Measurements from ENCODE around the gene GORAB. TPM values are rescaled to one million over a fixed set of nuclear protein-coding genes. Genes with fewer than 3 reads are reported as not detected.

Gene GORAB
- total RNA-seq, 1 donor from 2014 or later, result 10.3 TPM

GRCh38 chr1:170536924-170537551 is 5.1 kb downstream of the GORAB start:
- DNase-seq (ENCODE audit: low spot score), result no peak
- Mint-ChIP-seq H3K27me3 (ENCODE audit: unreplicated experiment) (no peaks in the 10 kb centered on the region), H3K9me3 (ENCODE audit: unreplicated experiment) (no peaks in the 10 kb centered on the region), H3K27ac (ENCODE audit: unreplicated experiment) (no peak overlapping the region), H3K4me3 (ENCODE audit: unreplicated experiment) (no peak overlapping the region), H3K4me1 (ENCODE audit: unreplicated experiment) (peaks cover 4% of the 10 kb centered on the region), H3K36me3 (ENCODE audit: low read depth, unreplicated experiment) (peaks cover 9% of the 10 kb centered on the region)
- TF ChIP-seq, protein P1, sequence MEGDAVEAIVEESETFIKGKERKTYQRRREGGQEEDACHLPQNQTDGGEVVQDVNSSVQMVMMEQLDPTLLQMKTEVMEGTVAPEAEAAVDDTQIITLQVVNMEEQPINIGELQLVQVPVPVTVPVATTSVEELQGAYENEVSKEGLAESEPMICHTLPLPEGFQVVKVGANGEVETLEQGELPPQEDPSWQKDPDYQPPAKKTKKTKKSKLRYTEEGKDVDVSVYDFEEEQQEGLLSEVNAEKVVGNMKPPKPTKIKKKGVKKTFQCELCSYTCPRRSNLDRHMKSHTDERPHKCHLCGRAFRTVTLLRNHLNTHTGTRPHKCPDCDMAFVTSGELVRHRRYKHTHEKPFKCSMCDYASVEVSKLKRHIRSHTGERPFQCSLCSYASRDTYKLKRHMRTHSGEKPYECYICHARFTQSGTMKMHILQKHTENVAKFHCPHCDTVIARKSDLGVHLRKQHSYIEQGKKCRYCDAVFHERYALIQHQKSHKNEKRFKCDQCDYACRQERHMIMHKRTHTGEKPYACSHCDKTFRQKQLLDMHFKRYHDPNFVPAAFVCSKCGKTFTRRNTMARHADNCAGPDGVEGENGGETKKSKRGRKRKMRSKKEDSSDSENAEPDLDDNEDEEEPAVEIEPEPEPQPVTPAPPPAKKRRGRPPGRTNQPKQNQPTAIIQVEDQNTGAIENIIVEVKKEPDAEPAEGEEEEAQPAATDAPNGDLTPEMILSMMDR (IDR thresholded peaks at IDR 0.05; ENCODE audit: unreplicated experiment), result no peak

- Mint-ChIP-seq H3K4me1 (ENCODE audit: unreplicated experiment) (peaks cover 4% of the 10 kb centered on the region), H3K36me3 (ENCODE audit: low read depth, unreplicated experiment) (peaks cover 9% of the 10 kb centered on the region)
These were observed 6.0 kb downstream of the GORAB start for GRCh38 chr1:170537798-170538503.

GRCh38 chr1:170538687-170539086 is 6.7 kb downstream of the GORAB start:
- H3K4me1 Mint-ChIP-seq (ENCODE audit: unreplicated experiment), result peaks cover 4% of the 10 kb centered on the region
- H3K9me3 Mint-ChIP-seq (ENCODE audit: unreplicated experiment), result no peaks in the 10 kb centered on the region
- H3K27ac Mint-ChIP-seq (ENCODE audit: unreplicated experiment), result no peak overlapping the region
- peaks cover 13% of the 10 kb centered on the region for H3K36me3 Mint-ChIP-seq (ENCODE audit: low read depth, unreplicated experiment)
- TF ChIP-seq, protein P1 (IDR thresholded peaks at IDR 0.05; ENCODE audit: unreplicated experiment), result no peak
- no peak for DNase-seq (ENCODE audit: low spot score)
- H3K4me3 Mint-ChIP-seq (ENCODE audit: unreplicated experiment), result no peak overlapping the region
- H3K27me3 Mint-ChIP-seq (ENCODE audit: unreplicated experiment), result no peaks in the 10 kb centered on the region

More at GRCh38 chr1:170537798-170538503, 6.0 kb downstream of the GORAB start:
- TF ChIP-seq, protein P1 (IDR thresholded peaks at IDR 0.05; ENCODE audit: unreplicated experiment), result no peak
- no peak for DNase-seq (ENCODE audit: low spot score)
- Mint-ChIP-seq H3K27me3 (ENCODE audit: unreplicated experiment) (no peaks in the 10 kb centered on the region), H3K4me3 (ENCODE audit: unreplicated experiment) (no peak overlapping the region), H3K27ac (ENCODE audit: unreplicated experiment) (no peak overlapping the region), H3K9me3 (ENCODE audit: unreplicated experiment) (no peaks in the 10 kb centered on the region)

DNA sequence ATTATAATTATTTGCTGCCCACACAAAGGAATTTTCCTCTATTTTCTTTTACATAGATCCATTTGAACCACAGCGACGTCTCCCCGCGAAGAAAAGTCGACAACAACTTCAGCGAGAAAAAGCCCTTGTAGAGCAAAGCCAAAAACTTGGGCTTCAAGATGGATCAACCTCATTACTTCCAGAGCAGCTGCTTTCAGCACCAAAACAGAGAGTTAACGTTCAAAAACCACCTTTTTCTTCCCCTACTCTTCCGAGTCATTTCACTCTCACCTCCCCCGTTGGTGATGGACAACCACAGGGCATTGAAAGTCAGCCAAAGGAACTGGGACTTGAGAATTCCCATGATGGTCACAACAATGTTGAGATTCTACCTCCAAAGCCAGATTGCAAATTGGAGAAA is 7.2 kb downstream of the GORAB start:
- Mint-ChIP-seq H3K4me1 (ENCODE audit: unreplicated experiment) (peaks cover 4% of the 10 kb centered on the region), H3K36me3 (ENCODE audit: low read depth, unreplicated experiment) (peaks cover 13% of the 10 kb centered on the region), H3K27ac (ENCODE audit: unreplicated experiment) (no peak overlapping the region), H3K4me3 (ENCODE audit: unreplicated experiment) (no peak overlapping the region), H3K9me3 (ENCODE audit: unreplicated experiment) (no peaks in the 10 kb centered on the region), H3K27me3 (ENCODE audit: unreplicated experiment) (no peaks in the 10 kb centered on the region)
- TF ChIP-seq, protein P1 (IDR thresholded peaks at IDR 0.05; ENCODE audit: unreplicated experiment), result no peak
- DNase-seq (ENCODE audit: low spot score), result no peak

DNA sequence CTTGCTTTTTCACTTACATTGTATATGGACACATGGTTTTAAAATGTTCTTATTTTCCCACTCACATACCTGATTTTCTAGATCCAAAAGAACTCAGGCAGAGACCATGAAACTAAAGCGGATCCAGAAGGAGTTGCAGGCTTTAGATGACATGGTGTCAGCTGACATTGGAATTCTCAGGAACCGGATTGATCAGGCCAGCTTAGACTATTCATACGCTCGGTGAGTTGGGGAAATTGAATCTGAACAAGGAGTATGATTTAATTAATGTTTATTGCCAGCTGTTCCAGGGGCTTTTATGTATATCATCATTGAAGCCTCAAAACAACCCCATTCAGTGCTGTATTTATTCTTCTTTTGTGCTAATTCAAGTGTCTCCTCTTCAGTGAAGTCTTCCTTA is 12.7 kb downstream of the GORAB start:
- peaks cover 32% of the 10 kb centered on the region for H3K36me3 Mint-ChIP-seq (ENCODE audit: low read depth, unreplicated experiment)
- H3K27me3 Mint-ChIP-seq (ENCODE audit: unreplicated experiment), result no peaks in the 10 kb centered on the region
- no peak overlapping the region for H3K27ac Mint-ChIP-seq (ENCODE audit: unreplicated experiment)
- TF ChIP-seq, protein P1 (IDR thresholded peaks at IDR 0.05; ENCODE audit: unreplicated experiment), result no peak
- H3K9me3 Mint-ChIP-seq (ENCODE audit: unreplicated experiment), result no peaks in the 10 kb centered on the region
- DNase-seq (ENCODE audit: low spot score), result no peak
- no peaks in the 10 kb centered on the region for H3K4me1 Mint-ChIP-seq (ENCODE audit: unreplicated experiment)
- H3K4me3 Mint-ChIP-seq (ENCODE audit: unreplicated experiment), result no peak overlapping the region
